GM10248 (cell line): Measurements from ENCODE around the gene RPGRIP1.

Experiments
- CTCF ChIA-PET: fragments of 300-600 bp; sonication (Branson Sonifier 250); formaldehyde crosslinking; extraction: SDS; loops from one replicate; lab custom pipeline; 2021; ENCODE audit warnings: antibody characterized with exemption; lab: Yijun Ruan, JAX
- POLR2A ChIA-PET: fragments of 350-650 bp; sonication (Branson Sonifier 250); formaldehyde crosslinking; extraction: SDS; loops from one replicate; lab custom pipeline; 2020; ENCODE audit warnings: antibody characterized with exemption; lab: Yijun Ruan, JAX
- DNase-seq: peaks from one replicate; pipeline ENCODE4 v3.0.0; 2012; ENCODE audit errors: extremely low spot score
- CTCF ChIP-seq: IDR thresholded peaks from 2 replicates; pipeline ENCODE4 v1.5.1; 2012; ENCODE audit warnings: mild to moderate bottlenecking, low read depth; ENCODE audit errors: extremely low read depth, missing control alignments, control extremely low read depth

The RPGRIP1 gene

DNA sequence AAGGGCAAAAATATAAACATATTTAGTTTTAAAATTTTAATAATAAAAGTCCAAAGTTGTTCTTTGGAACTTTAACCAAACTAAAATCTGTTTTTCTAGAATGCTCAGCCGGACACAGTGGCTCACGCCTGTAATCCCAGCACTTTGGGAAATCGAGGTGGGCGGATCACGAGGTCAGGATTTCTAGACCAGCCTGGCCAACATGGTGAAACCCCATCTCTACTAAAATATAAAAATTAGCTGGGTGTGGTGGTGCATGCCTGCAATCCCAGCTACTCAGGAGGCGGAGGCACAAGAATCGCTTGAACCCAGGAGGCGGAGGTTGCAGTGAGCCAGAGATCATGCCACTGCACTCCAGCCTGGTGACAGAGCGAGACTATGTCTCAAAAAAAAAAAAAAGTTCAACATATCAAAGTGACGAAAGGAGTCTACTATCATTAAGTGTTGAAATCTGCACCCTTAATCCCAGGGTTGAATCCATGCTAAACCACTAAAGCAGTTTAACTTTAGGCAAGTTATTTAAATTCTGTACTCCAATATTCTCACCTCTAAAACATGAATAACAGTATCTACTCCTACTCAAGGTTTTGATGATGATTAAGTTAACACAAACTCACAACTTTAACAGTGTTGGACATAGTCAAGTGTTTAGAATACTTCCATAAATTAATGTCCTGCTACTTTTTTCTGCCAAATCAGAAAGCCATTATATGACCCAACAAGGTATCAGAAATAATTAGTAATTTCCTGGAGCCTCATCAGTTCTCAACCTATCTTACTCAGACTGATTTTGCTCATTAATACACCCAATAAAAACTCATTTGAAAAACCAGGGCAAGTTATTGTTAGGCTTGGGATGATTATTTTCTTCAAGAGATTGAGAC lies 21.6 kb upstream of the RPGRIP1 start:
- ChIA-PET CTCF (interaction anchor here (2.1 to 2.5 kb wide), 2 partner anchors 11 to 17 kb away, joined by 5 to 10 read pairs; no protein-coding TSS in a partner anchor), POLR2A (interaction anchor here (0.6 to 4.6 kb wide), 4 partner anchors 7 to 126 kb away, joined by 3 to 32 read pairs (median 12); partner anchors contain the start of gene SUPT16H)
- DNase-seq = no peak
- TF ChIP-seq CTCF = no peak

DNA sequence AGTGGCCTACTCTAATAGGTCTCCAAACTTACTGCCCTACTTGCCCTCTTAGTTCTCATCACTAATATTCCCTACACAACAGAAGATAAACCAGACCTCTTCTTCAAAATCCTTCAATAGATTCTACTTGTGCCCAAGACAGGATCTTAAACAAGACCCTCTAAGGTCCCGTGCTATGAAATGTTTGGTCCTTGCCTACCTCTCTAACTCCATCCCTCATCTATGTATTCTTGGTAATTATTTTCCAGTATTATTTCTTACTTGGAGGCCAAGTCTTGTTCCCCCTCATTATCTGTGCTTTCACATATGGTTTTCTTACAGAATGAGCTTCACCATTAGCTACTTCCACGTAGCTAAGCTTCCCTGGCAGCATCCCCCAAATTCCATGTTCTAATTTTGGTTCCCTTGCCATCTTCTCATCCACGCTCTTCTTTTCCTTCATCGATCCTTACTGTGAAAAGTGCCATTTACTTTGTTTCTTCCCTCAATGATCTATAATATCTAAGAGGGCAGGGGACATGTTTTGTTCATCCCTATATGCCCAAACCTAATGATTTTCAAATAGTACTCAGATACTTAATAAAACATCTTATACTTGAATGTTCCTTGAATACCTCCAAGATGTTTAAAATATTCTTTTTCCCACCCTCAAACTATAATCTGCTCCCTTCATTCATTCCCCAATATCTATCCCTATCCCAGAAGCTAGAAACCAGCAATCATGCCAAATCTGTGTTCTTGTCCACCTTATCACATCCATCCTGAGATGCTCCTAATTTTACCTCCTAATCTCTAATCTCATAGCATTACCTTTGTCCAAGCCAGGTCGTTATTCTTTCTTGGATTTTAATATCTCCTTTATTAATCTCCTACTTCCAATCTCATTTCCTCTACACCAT lies 20.7 kb upstream of the RPGRIP1 start:
- CTCF ChIA-PET = no interaction called here
- DNase-seq = no peak
- TF ChIP-seq CTCF = no peak
- POLR2A ChIA-PET = interaction anchor here (0.6 kb wide), 1 partner anchor 11 kb away, joined by 3 read pairs; no protein-coding TSS in a partner anchor

DNA sequence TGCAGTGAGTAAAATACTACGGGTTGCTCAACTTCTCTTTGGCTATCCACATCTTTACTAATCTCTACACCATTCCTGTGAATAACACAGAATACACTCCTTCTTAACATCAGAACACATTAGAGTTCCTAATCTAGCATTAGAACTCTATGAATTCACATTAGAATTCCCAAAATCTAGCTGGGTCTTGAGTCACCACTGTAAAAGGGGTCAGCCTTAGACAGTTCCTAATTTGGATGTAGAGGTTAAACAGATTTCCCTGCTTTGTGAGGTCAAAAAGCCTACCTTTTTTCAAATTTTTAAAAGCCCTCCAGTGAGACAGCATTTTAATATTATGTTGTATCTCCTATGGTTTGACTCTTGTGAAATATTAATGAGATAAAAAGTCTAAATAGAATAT lies 18.1 kb upstream of the RPGRIP1 start:
- no peak for TF ChIP-seq CTCF
- CTCF ChIA-PET = no interaction called here
- POLR2A ChIA-PET = interaction anchor here (0.7 kb wide), 1 partner anchor 122 kb away, joined by 4 read pairs; the partner anchor contains the start of gene SUPT16H
- no peak for DNase-seq

GRCh38 chr14:21262410-21262809 lies 17.5 kb upstream of the RPGRIP1 start:
- POLR2A ChIA-PET = no interaction called here
- CTCF ChIA-PET = no interaction called here

GRCh38 chr14:21263284-21264024 lies 16.4 kb upstream of the RPGRIP1 start:
- TF ChIP-seq CTCF = no peak
- ChIA-PET POLR2A (interaction anchor here (0.9 kb wide), 1 partner anchor 41 kb away, joined by 3 read pairs; no protein-coding TSS in a partner anchor), CTCF (interaction anchor here (1.0 to 2.0 kb wide), 2 partner anchors 9 to 46 kb away, joined by 3 to 10 read pairs; no protein-coding TSS in a partner anchor)
- no peak for DNase-seq

More at GRCh38 chr14:21262410-21262809, 17.5 kb upstream of the RPGRIP1 start:
- TF ChIP-seq CTCF = no peak
- DNase-seq = no peak
